Ammon's horn (tissue), 1 donor: ENCODE results near the gene GPT2.
A peak's percentile ranks its signal among the peaks of the same experiment; 100 is the strongest.
"Not testable (repeated sequence)": the region's sequence is repeated elsewhere in the genome, so short reads cannot be mapped to it uniquely, and the experiment has no call there.

Experiments
- DNase-seq: peaks from one replicate; pipeline ENCODE4 v3.0.0-alpha.2; 2016; ENCODE audit warnings: low spot score

The GPT2 gene

GRCh38 chr16:46866286-46866685, 17.9 kb upstream of the GPT2 start:
- DNase-seq = no peak

GRCh38 chr16:46867486-46867885, 16.7 kb upstream of the GPT2 start:
- DNase-seq = not testable (repeated sequence)

GRCh38 chr16:46868891-46869290, 15.3 kb upstream of the GPT2 start:
- DNase-seq = not testable (repeated sequence)

GRCh38 chr16:46871597-46871996, 12.6 kb upstream of the GPT2 start:
- DNase-seq = no peak

GRCh38 chr16:46873201-46873600, 11.0 kb upstream of the GPT2 start:
- DNase-seq = no peak

GRCh38 chr16:46875243-46875642, 8.9 kb upstream of the GPT2 start:
- no peak for DNase-seq

- peak; percentile 41 for DNase-seq
Observed at GRCh38 chr16:46882304-46882939, 1.7 kb upstream of the GPT2 start.

- DNase-seq = no peak
Observed at GRCh38 chr16:46882940-46883307, 1.2 kb upstream of the GPT2 start.

- peak; percentile 63 for DNase-seq
Observed at GRCh38 chr16:46883353-46883689, 841 bp upstream of the GPT2 start.

GRCh38 chr16:46884513-46885293, 541 bp downstream of the GPT2 start:
- peak; percentile 84 for DNase-seq

- peak; percentile 62 for DNase-seq
Observed at GRCh38 chr16:46885960-46886763, 2.0 kb downstream of the GPT2 start.

GRCh38 chr16:46886764-46887523, 2.8 kb downstream of the GPT2 start:
- DNase-seq = no peak

- DNase-seq = no peak
Observed at GRCh38 chr16:46887524-46887854, 3.3 kb downstream of the GPT2 start.

GRCh38 chr16:46889245-46889941, 5.2 kb downstream of the GPT2 start:
- no peak for DNase-seq

GRCh38 chr16:46889942-46890300, 5.8 kb downstream of the GPT2 start:
- no peak for DNase-seq

- no peak for DNase-seq
Observed at GRCh38 chr16:46891910-46892309, 7.7 kb downstream of the GPT2 start.

GRCh38 chr16:46894036-46894672, 10.0 kb downstream of the GPT2 start:
- peak; percentile 87 for DNase-seq

GRCh38 chr16:46895399-46896313, 11.5 kb downstream of the GPT2 start:
- no peak for DNase-seq

- no peak for DNase-seq
Observed at GRCh38 chr16:46896314-46896968, 12.3 kb downstream of the GPT2 start.

- DNase-seq = no peak
Observed at GRCh38 chr16:46897471-46897870, 13.3 kb downstream of the GPT2 start.
